ENCODE data around the gene TMEM174.
"Not testable (repeated sequence)": the region's sequence is repeated elsewhere in the genome, so short reads cannot be mapped to it uniquely, and the experiment has no call there.

GRCh38 chr5:73219336-73219735 lies 46.3 kb downstream of the TMEM174 start:
- not testable (repeated sequence) for TF ChIP-seq CTCF (IDR thresholded peaks at IDR 0.05); POLR2AphosphoS5 (IDR thresholded peaks at IDR 0.05; ENCODE audit: insufficient read depth in 1 of 2, low read depth in 1 of 2); POLR2A (IDR thresholded peaks at IDR 0.05)

Data from vagina (tissue), 2 donors.